22Rv1 (cell line): ENCODE measurements around the gene SYN1.

Experiments used
- H3K27ac ChIP-seq: fragments of 450-650 bp; 2 replicates; pipeline ENCODE4 v1.5.1; 2017
- ZFX ChIP-seq: fragments of 450-650 bp; IDR thresholded peaks from 2 replicates; pipeline ENCODE4 v1.6.1; 2017; ENCODE audit warnings: antibody characterized with exemption, borderline replicate concordance
- TF ChIP-seq, protein P1 (sequence below): fragments of 450-650 bp; IDR thresholded peaks from 2 replicates; pipeline ENCODE4 v1.5.1; 2017; ENCODE audit warnings: mild to moderate bottlenecking

SYN1 gene

DNA sequence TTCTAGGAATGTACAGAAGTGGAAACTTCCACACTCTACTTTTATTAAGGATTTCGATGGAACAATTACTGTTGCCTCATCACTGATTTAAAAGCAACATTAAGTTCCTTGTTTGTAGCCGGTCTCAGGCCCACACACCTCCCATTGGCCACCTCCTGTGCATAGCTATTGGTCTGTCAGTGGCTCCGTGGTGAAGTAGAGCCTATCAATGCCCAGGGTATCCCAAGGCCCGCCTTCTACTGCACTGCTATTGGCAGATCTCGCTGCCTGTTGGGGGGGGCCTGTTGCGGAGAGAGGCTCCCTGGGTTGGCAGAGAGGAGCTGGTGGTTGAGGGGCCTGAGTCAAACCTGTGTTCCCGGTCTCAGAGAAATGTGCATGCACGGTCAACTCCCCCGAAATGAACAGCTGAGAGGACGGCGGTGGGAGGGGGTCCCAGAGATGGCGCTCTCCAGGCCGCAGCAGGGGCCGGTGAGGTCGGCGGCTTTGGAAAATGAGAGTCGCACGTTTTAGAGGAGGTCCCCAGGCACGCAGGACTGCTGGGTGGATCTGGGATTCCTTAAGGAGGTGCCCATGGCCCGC lies 63.5 kb downstream of the SYN1 start:
- H3K27ac ChIP-seq = peak overlapping the region; percentile 58
- no peak for TF ChIP-seq ZFX
- TF ChIP-seq, protein P1, sequence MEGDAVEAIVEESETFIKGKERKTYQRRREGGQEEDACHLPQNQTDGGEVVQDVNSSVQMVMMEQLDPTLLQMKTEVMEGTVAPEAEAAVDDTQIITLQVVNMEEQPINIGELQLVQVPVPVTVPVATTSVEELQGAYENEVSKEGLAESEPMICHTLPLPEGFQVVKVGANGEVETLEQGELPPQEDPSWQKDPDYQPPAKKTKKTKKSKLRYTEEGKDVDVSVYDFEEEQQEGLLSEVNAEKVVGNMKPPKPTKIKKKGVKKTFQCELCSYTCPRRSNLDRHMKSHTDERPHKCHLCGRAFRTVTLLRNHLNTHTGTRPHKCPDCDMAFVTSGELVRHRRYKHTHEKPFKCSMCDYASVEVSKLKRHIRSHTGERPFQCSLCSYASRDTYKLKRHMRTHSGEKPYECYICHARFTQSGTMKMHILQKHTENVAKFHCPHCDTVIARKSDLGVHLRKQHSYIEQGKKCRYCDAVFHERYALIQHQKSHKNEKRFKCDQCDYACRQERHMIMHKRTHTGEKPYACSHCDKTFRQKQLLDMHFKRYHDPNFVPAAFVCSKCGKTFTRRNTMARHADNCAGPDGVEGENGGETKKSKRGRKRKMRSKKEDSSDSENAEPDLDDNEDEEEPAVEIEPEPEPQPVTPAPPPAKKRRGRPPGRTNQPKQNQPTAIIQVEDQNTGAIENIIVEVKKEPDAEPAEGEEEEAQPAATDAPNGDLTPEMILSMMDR = no peak

DNA sequence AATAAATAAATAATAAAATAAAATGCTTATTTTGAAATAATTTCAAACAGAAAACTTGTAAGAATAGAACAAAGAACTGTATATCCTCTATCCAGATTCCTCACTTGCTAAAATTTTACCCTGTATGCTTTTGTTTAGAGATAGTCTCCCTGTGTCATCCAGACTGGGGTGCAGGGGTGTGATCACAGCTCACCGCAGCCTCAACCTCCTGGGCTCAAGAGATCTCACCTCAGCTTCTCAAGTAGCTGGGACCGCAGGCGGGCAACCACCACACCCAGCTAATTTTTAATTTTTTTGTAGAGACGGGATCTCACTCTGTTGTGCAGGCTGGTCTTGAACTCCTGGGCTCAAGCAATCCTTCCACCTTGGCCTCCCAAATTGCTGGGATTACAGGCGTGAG lies 76.2 kb downstream of the SYN1 start:
- TF ChIP-seq, protein P1 = no peak
- no peak for TF ChIP-seq ZFX
- no peak overlapping the region for H3K27ac ChIP-seq

DNA sequence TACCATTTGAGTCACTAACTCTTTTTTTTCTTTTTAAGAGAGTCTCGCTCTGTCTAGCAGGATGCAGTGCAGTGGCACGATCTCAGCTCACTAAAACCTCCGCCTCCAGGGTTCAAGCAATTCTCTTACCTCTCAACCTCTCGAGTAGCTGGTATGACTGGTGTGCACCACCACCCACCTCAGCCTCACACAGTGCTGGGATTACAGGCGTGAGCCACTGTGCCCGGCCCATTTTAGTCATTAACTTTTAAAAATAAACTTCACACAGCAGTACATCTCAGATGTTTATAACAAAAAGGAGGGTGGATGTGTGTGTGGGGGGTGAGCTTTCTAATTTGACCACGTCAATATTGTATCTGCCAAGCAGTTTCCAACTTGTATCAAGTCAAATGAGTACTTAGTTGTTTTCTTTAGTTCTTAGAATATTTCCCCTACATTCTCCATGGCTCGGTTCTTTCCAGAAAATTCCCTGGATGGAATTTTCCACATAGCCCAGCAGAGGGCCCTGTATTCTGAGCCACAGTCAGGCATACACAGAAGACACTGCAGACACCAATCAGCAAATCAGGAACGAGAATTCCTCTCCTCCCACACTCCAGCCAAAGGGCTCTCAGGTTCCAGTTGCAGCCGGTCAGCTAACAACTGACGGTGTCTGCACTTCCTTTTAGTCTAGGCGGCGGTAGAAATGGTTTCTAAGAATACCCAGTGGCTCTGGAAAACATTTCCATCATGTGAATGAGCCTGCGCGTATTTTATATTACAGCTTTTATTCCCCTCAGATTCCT lies 78.7 kb downstream of the SYN1 start:
- TF ChIP-seq, protein P1 = peak; percentile 80
- TF ChIP-seq ZFX = no peak
- H3K27ac ChIP-seq = peak overlapping the region; percentile 64

DNA sequence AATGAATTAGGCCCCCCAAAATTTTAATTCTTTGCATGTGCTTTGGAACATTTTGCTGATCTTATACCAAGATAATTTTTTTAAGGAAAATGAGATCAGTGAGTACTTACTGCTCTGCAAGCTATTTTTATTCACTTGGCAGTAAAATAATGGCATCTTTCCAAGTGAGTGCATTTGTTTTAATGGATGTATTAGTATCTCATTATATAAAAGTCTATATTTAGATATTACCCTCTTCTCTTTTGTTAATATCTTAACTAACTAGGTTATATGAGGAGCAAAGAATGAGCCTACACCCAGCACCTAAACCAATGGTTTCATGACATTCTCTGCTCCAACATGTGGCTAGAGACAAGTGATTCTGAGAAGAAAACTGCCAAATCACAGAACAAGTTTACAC lies 79.8 kb downstream of the SYN1 start:
- TF ChIP-seq, protein P1 = no peak
- TF ChIP-seq ZFX = no peak
- no peak overlapping the region for H3K27ac ChIP-seq

DNA sequence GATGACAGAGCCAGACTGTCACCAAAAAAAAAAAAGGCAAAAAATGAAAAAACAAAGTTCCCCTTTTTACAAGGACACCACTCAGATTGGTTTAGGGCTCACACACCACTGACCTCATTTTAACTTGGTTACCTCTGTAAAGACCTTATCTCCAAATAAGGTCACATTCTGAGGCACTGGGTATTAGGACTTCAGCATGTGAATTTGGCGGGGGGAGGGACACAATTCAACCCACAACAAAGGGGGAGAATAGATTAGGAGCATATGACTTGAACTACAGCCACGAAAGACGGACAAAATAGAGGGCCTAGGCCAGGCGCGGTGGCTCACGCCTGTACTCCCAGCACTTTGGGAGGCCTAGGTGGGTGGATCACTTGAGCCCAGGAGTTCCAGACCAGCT lies 89.6 kb downstream of the SYN1 start:
- no peak overlapping the region for H3K27ac ChIP-seq
- TF ChIP-seq, protein P1 = no peak
- no peak for TF ChIP-seq ZFX

DNA sequence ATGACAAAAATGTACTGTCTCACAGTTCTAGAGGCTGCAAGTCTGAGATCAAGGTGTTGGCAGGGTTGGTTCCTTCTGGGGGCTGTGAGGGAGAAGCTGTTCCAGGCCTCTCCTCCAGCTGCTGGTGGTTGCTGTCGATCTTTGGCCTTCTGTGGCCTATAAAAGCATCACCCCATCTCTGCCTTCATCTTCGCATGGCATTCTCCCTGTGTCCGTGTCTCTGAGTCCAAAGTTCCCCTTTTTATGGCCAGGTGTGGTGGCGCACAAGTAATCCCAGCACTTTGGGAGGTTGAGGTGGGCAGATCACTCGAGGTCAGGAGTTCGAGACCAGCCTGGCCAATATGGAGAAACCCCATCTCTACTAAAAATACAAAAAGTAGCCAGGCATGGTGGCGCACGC lies 90.1 kb downstream of the SYN1 start:
- no peak for TF ChIP-seq ZFX
- TF ChIP-seq, protein P1 = no peak
- no peak overlapping the region for H3K27ac ChIP-seq

DNA sequence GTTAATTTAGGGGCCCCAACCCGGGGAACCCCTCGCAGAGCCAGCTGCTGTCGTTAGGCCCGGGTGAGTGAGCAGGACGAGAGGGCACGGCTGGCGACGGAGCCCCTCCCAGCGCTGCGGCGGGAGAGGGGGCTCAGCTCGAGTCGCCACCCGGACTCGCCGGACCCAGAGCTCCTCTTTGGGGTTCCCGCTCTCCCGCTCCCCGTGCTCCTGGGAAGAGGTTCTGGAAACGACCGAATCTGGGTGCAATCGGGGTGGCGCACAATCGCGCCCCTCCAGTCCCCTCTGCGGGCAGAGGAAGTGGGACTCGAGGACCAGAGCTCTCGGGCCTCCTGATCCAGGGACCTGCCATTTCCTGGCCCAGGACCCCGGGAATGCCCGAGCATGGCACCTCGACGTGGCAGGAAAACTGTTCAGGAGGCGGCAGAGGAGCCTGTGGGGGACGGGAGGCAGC lies 95.9 kb downstream of the SYN1 start:
- no peak overlapping the region for H3K27ac ChIP-seq

More for the DNA sequence above, 95.9 kb downstream of the SYN1 start:
- TF ChIP-seq, protein P1 = peak; percentile 38
- TF ChIP-seq ZFX = no peak
